GM21447 (cell line): ENCODE measurements around the gene KDM5A.
"Not testable (repeated sequence)": the region's sequence is repeated elsewhere in the genome, so short reads cannot be mapped to it uniquely, and the experiment has no call there.

Source experiments
- ATAC-seq: cut with Tn5 transposase; IDR thresholded peaks from one replicate; pipeline ENCODE4 v1.9.1; 2021; ENCODE audit not compliant: unreplicated experiment

The KDM5A gene

DNA sequence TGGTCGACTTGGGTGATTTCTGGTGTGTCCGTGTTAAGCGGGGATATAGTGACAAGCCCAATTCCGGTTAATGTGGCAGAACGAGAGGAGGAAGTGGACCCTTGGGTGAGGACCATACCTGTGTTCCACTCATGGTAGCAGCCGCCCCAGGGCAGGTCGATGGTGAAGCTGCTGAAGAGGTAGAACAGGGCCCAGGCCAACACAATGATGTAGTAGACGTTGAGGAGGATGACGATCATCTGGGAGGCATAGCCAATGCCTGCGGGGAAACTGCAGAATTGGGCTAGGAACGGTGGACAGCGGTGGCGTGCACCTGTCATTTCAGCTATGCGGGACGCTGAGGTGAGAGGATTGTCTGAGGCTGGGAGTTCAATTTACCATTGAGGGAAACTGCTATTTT lies 146.6 kb downstream of the KDM5A start:
- ATAC-seq: no peak

DNA sequence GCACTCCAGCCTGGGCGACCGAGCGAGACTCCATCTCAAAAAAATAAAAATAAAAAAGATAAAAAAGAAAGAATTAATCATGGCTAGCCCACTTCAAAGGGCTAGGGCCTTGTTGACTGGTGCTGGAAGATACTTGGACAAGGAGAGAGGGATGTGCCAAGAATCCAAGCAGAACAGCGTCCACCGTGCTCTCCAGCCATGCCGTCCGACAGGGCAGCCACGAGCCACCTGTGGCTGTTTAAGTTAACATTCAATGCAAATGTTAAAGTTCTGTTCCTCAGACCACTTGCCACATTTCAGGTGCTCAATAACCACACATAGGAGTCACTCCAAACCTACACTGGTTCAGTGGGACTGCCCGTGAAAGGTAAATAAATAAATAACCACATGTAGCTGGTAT lies 147.9 kb downstream of the KDM5A start:
- ATAC-seq: no peak

DNA sequence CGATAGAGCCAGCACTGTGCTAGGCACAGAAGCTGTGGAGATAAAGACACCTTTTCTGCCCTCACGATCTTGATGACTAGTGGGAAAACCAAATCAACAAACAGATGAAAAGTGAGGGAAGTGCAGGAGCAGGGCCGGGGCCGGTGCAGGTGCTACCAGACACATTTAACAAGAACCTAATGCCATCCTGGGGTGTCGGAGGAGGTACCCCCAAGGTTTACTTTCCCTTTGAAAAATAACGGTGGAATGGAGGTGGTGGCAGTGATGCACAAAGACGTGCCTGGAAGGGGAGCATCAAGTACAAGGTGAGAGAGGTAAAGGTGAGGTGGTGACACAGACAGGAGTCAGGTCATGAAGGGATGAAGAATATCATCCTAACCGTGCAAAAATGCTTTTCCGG lies 148.6 kb downstream of the KDM5A start:
- no peak for ATAC-seq

DNA sequence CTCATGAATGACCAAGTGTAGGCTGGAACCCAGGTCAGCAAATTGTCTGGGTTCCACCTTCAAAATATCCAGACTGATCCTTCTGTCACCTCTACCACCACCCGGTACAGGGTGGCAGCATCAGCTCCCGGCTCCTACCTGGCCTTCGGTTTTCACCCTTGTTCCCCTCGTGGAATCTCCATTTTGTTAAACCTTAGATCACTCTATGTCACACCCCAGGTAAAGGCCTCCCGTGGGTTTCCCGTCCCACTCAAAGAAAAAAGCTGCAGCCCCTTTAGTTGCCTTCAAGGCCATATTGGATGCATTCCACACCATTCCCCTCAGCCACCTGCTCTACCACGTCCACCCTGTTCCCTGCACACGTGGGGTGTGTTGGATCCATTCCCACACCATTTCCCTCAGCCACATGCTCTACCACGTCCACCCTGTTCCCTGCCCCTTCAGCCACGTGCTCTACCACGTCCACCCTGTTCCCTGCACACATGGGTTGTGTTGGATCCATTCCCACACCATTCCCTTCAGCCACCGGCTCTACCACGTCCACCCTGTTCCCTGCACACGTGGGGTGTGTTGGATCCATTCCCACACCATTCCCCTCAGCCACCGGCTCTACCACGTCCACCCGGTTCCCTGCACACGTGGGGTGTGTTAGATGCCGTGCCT lies 150.3 kb downstream of the KDM5A start:
- ATAC-seq: no peak

DNA sequence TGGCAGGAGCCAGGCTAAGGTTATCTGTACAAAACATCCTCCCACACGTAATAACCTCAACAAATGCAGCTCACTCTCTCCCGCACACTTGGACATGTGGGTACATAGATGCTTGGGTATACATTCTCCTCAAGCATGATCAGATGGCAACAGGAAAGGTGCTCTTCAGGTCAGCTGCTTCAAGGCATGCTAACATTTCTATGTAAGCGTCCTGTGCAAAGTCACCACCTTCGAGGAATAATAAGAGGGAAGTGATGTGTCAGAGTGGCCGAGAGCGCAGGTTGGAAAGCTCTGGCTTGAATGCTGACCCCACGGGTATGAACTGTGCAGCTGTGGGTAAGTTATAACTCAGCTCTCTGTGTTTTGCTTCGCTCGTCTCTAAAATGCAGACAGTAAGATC lies 151.0 kb downstream of the KDM5A start:
- ATAC-seq: no peak

DNA sequence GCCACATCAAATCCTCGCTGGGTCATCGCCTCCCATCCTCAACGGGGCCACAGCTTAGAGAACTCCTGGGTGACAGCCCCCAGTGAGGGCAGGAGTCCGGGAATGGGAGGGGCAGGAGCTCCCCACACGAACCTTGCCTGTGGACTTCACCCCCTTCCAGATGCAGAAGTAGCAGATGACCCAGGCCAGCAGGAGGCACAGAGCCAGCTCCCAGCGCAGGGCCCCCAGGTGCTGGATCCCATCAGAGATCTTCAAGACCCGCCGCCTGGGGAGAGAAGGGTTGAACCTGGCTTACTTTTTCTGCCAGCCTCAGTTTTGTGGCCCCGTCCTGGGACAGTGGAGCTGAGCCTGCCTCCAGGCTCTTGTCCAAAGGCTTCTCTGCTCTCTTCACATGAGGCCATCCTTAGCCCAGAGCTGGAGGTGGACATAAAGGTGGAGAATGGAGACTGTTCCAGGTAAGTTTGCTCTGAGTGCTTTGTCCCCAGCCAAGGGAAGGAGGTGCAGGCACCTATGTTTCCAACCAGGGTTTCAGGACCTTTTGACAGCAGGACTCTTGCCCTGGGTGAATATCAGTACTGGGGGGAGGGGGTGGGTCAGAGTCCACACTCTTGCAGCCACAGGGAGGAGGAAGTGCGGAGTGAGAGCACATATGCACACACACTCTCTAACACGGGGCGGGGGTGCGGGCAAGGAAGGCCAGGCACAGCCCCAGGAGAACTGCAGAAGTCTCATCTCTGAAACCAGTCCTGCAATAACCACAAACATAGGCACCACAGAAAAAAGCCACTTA lies 151.9 kb downstream of the KDM5A start:
- ATAC-seq: no peak

DNA sequence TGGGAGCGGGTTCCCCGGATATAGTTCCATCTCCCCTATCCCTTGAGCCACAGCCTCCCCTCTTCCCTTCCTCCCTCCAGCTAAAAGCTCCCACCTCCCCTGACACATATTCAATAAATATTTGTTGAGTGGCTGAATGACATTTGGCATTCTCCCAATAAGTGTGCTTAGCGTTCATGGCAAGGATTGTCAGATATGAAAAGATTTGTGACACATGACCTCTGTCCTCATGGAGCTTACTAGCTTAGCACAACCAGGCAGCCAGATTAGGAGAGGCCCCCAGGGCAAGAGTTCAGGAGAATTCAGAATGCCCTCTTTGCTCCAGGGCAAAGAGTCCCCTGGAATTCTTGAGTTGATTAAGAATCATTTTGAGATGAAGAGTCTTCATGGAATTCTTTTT lies 152.7 kb downstream of the KDM5A start:
- ATAC-seq: no peak

DNA sequence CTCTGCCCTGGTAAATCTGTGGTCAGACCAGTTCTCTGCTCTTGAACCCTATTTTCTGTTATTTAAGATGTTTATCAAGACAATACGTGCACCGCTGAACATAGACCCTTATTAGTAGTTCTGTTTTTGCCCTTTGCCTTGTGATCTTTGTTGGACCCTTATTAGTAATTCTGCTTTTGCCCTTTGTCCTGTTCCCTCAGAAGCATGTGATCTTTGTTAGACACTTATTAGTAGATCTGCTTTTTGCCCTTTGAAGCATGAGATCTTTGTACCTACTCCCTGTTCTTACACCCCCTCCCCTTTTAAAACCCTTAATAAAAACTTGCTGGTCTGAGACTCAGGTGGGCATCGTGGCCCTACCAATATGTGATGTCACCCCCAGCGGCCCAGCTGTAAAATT lies 153.2 kb downstream of the KDM5A start:
- ATAC-seq: not testable (repeated sequence)

DNA sequence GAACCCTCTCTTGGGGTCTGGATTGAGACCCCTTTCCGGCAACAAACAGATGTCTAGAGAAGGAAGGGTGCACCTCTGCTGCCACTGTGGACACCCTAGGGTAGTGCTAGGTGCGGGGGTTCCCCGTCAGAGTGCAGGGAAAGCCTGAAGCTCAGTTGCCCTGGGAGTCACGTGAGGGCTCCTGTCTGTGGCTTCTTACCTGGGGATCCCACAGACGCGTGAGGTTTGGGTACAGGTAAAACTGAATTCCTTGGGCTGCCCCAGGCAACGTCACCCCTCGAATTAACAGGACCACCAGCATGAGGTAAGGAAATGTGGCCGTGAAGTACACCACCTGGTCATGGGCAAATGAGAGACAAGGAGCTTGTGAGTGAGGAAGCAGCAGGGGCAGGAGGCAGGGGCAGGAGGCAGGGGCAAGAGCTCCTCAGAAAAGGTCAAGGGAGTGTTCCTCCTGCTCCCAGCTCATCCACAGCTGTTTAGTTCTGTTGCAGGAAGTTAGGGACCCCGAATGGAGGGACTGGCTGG lies 154.2 kb downstream of the KDM5A start:
- no peak for ATAC-seq

DNA sequence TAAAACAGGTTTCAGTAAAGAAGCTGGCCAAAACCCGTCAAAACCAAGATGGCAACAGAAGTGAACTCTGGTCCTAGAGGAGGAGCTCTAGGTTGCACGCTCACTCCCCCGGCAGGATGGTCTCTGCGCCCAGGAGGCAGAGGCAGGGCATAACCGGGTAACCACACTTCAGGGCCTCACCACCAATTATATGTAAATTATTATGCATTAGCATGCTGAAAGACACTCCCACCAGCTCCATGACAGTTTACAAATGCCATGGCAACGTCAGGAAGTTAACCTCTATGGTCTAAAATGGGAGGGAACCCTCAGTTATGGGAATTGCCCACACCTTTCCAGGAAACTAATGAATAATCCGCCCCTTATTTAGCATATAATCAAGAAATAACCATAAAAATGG lies 155.1 kb downstream of the KDM5A start:
- no peak for ATAC-seq

DNA sequence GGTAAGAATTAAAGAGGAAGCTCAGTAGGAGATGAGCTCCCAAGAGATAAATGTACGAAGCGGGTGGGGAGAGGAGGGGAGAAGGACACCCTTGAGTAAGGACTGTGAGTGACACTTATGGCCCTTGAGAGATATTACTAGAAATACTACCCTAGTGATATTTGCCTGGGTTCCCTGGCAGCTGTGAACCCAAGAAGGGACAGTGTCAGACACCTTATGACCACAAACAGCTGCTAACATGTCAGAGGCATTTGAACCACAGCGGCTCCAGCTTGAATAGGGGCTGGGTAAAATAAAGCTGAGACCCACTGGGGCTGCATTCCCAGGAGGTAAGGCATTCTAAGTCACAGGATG lies 155.5 kb downstream of the KDM5A start:
- ATAC-seq: no peak

DNA sequence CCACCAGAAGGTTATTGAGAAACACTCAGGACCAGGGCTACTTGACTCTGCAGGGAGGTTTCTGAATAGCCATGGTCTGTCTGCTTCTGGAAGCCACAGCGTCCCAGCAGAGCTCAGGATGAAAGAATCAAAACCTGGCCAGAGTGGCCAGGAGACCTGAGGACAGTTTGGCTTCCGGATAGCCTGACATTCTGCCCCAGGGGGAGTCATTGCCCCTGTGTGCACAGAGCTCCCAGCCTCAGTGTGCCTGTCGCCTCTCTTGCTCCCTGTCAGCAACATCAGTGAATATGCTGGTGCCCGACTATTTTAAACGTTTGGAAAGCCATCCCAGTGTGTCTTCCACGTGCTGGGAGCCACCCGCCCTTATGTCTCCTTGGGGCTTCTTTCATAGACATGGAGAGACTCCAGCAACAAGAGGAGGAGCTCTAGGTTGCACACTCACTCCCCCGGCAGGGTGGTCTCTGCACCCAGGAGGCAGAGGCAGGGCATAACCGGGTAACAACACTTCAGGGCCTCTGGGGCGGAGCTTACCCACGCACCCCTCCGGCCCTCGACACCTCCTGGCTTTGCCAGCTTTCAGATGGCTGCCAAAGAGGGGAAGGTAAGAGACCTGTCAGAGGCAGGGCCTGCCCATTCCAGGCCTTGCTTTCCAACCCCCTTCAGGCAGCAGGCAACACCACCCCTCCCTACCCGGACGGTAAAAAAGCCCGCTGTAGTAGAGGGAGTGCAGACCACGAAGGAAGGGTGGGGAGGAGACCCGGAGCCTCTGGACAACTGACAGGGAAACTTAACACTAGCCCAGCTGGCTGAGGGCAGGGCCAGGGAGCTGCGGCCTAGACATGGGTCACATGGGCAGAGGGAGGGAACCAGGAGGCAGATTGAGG lies 156.1 kb downstream of the KDM5A start:
- no peak for ATAC-seq

DNA sequence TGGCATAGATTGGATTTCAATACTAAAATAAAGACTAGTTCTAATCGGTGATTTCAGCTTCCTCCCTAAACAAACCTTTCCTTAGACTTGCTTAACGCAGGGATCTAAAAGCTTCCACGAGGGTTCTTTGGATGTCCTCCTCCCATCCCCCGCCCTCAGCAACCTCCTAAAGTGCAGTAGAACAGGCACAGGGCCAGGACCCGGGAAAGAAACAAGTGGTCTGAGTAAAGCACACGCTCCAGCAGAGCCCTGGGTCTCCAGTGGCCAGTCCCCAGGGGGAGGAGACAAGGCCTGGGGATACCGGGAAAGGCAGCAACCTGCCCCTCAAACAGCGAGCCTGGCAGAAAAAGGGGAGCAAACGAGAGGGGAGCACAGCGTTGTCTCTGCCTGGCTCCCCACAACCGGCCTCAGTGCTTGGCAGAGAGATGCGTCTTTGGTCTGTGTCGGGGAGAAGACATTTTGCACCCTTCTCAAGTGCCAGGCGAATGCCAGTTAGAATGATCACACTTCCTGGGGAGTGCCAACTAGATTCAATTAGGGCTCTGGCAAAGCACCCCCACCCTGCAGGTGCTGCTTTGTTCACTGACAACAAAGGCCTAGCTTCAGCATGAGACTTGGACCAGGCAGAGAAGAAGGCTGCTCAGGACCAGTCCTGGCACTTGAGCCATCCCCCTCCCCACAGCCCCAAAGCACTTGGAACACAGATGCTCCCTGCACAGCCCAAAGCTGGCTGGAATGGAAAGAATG lies 158.0 kb downstream of the KDM5A start:
- no peak for ATAC-seq
